Stimulated activated CD8-positive, alpha-beta memory T cell treated with anti-CD3 and anti-CD28 coated beads, Interleukin-7, amount 100 ng/mL, for 1 hour (primary cell): ENCODE results near the gene ATP6V0A4.
A peak's percentile ranks its signal among the peaks of the same experiment; 100 is the strongest.
"Not testable (repeated sequence)": the region's sequence is repeated elsewhere in the genome, so short reads cannot be mapped to it uniquely, and the experiment has no call there.

ENCODE experiments used
- DNase-seq, 2 donors: peaks; one replicate each; pipeline ENCODE4 v3.0.0-alpha.2; 2020; ENCODE audit warnings: low read depth in 2 of 2

Gene ATP6V0A4

DNA sequence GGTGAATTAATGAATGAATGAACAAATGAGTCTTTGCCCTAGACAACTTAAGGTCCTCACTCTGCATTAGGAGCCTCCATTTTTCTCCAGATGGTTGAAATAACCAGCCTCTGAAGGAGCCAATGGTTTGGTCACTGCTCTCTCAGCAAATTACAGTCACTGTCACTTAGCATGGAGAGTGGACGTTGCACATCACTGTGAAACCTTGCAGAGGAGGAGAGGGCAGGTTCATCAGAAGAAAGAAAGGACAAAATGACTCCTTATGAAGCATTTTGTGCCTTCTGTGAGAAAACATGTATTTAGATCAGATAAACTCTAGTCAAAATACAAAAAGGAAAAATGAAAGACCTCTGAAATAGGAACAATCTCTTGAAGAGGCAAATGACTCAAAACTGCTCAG lies 6.6 kb upstream of the ATP6V0A4 start:
- DNase-seq, result no peak

DNA sequence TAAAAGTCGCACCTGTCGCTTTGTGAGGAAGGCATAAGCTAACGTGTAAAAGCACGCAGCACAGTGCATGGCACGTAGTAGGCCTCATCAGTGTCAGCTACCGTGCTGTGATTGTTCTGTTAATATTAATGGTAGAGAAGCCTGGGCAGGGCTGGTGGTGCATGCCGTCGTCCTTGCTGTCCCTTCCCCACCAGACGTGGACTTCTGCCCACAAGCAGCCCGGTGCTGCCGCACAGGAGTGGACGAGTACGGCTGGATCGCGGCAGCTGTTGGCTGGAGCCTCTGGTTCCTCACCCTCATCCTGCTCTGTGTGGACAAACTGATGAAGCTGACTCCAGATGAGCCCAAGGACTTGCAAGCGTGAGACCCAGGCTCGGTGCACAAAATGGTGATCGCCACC lies 4.7 kb upstream of the ATP6V0A4 start:
- no peak for DNase-seq

DNA sequence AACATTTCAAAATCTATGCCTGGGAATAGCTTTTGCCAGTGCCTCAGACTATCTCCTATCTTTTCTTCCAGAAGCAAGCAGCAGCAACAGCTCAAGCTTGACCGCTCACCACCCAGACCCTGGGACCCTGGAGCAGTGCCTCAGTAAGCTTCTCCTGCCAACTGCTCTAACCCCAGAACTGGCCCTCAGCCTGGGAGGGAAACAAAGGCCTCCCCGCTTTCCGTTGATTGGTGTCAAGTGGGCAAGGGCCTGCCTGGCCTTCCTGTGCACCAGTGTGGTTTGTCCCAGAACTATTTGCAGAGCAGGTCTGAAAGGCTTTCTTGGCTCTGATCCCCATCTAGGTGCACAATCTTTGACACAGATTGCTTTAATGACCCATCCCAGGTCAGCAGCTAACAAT lies 3.3 kb upstream of the ATP6V0A4 start:
- DNase-seq, result no peak

DNA sequence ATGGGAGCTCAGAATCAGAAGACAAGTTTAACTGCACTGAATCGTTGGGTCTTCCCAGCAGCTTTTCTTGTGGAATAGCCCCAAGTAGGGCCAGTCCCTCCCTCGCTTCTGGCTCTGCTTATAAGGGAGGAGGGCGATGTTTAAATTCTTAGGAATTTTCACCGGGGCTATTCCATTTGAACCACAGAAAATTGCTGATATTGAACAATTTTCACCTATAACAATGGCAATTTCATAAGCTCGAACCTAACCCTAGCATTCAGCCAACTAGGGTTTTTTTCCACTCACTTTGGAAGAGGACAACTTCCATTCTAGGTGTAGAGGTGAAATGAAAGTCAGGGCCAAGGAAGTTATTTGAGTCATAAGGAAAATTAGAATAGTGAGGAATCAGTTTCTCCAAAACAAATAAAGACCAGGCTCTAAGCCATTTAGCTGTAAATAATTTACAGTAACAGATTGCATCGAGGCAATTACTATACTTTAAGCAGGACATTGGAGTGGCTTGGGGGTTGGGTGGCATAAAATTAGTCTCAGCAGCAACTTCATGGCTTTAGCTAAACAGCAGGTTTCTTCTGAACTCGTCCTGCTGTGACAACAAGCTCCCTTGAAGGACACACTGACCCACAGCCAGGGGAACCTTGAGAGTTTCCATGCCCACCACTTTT lies 1.5 kb upstream of the ATP6V0A4 start:
- no peak for DNase-seq

DNA sequence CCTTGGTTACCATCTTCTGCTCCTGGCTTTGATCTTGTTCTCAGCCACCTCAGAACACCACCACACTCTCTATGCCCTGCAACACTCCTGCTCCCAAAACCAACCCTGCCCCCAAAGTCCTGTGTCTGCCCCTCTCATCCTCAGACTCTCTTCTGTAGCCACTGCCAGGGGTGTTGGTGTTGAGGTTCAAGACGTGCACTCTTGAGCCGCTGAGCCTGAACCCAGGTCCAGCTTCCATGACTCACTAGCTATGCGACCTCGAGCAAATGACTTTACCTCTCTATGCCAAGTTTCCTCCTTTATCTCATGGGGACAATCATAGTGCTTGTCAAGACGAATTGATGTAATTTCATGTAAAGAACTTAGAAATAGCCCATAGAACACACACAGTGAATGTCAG lies 840 bp upstream of the ATP6V0A4 start:
- no peak for DNase-seq

DNA sequence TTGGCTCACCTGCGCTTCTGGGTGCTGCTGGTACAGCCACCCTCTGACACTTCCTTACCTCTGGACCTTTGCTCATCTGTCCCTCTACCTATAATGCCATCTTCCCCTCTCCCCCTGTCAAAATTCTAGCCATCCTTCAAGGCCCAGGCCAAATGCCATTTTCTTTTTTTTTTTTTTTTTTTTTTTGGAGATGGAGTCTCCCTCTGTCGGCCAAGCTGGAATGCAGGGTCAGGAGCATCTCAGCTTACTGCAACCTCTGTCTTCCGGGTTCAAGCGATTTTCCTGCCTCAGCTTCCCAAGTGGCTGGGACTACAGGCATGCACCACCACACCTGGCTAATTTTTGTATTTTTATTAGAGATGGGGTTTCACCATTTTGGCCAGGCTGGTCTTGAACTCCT lies 950 bp downstream of the ATP6V0A4 start:
- not testable (repeated sequence) for DNase-seq

DNA sequence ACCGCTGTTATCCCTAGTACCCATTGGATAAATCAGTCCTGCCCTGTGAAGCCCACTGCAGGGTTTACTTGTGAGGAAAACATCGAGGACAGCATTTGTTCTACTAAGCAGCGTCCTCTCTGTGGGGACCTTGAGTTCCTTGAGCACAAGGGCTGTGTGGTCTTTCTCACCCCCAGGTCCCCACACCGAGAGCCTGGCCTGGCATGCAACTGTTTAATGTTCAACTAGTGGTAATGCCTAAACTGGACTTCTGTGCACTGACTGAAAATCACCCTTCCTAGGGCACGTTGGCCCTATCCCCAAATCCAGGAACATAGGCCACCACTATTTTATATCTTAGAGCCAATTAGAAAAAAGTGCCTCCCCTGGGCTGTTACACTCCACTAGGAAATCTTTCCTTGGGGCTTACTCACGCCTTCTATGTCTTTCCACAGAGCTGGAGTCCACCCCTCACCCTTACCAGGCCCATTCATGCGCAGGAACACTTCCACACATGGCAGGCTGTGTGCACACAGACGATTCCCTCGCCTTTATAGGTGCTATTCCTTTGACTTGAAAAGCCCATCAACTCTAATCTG lies 1.9 kb downstream of the ATP6V0A4 start:
- DNase-seq, result no peak

DNA sequence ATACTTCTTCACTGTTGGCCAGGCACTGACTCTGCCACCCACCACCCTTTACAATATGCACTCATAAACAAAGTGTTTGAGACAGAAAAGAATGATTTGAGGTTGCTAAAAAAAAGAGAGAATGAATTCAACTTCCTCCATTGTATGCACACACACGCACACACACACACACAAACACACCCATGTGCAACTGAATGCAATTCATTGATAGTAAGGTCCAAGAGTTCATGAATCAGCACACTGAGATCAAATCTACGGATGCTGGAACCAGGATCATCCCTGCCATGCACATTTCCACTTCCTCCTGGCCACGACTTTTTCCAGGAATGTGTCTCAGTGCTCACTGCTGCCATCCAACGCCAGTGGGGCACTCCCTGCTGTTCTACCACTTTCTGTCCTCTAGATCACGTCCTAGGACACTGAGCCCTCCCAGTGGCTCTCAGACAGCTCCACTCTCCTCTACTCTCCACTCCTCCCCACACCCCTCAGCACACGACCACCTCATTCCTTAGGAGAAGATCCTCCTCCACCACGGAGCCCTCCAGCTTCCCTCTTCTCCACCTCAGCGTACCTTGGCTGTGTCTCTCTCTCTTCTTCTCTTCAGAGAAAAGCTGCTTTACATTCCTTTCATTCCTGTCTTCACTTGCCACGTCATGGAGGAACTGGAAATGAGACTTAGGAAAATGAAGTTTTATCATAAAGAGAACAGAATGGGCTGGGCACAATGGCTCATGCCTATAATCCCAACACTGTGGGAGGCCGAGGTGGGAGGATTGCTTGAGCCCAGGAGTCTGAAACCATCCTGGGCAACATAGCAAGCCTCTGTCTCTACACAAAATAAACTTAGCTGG lies 12.2 kb downstream of the ATP6V0A4 start:
- DNase-seq, result no peak

DNA sequence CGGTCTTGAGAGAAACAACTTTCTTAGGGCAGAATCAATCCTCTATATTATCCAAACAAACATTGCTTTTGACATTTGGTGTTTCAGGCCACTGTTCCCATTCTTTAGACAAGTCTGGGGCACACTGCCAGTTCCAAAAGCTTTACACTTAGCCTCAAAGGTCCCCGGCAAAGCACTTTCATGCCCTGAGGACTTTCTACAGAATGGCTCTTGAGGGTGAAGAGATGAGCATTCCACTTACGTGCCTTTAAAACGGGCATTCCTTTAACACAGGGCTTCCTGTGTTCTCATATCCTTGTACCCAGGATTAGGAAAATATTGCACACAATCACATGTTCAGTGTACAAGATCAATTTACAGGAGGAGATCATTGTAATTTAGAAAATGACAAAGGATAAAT lies 13.3 kb downstream of the ATP6V0A4 start:
- DNase-seq, result no peak

DNA sequence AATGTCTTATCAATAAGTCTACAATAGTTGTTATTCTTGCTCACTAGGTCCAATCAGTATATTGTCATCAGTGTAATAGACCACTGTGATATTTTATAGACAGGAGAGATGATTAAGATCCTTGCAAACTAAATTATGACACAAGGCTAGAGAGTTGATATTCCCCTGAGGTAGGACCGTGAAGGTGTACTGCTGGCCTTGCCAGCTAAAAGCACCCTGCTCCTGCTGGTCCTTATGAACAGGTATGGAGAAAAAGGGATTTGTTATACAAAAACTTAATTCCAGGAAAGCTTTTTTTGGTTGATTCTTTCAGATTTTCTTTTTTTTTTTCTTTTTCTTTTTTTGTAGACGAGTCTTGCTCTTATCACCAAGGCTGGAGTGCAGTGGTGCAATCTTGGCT lies 17.0 kb downstream of the ATP6V0A4 start:
- no peak for DNase-seq

DNA sequence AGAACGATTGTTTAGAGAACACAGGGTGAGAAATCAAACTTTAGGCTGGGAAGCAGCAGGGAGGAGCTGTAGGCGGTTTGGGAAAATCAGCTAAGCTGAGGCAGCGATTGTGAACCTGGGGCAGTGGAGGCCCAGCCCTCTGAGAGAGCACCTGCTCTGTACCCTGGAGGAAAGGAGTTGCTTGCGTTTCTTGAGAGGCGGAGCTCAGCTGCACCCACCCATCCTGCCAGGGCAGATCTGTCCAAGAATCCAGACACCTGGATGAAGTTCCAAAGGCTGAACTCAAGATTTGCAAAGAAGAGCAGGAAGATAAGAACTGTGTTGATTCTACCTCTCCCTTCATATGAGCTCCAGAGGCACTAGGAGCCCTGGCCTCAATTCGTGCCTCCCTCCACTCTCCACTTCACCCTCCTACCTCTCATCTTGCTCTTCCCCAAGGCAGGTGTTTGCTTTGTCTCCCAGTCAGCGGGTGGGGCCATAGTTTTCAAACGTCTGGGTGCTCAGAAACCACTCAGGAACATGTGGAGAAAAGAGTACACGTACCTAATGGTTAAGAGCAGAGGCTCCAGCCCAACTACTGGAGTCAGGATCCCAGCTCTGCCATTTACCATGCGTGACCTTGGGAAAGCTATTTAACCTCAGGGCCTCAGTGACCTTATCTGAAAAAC lies 21.7 kb downstream of the ATP6V0A4 start:
- DNase-seq, result no peak

DNA sequence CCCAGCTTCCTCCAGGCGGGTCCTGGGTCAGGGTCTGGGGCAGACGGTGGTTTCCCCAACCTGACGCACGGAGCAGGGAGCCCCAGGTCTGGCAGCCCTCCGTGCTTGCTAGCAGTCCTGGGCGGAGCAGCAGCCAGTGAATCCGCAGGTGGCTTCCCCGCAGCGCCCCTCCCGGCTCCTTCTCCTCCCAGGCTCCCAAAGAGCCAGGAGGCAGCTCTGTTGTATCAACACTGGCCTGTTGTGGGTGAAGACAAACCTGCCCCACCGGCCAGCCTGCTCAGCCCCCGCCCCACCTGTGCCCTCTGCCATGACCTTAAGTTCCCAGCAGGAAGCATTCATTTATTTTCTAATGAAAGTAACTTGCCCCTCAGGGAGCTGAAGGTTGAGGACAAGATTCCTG lies 24.2 kb downstream of the ATP6V0A4 start:
- no peak for DNase-seq

DNA sequence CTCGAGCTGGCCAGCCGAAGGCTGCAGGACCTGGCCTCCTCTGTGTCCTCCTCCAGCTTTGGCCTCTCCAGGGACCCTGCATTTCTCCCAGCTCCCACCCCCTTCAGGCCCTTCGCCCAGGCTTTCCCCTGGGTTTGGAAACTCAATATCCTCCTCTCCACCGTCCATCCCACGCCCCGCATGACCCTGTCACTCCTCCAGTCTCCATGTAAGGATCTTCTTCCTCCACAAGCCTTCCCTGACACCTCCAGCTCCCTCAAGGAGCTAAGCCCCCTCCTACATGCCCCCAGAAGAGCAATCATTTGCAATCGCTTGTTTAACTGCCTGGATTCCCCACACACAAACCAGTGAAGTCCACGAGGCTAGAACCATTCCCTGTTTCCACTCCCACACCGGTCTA lies 24.8 kb downstream of the ATP6V0A4 start:
- DNase-seq, result no peak

DNA sequence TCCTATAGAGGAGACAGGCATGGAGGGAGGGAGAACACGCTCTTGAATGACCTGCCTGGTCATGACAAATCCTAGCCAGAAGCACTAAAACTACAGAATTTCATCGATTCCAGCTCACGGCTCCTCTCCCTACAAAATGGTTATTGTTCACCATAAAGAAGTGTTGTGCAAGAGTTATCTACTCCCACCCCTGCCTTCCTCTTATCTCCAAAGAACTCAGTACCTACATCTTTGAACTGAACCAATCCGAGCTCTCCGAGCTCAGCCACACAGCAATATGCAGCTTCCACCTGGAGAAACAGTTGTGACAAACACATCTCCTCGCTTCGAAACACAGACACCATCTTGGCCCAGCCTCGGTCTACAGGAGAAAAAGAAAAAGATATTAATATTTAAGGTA lies 27.1 kb downstream of the ATP6V0A4 start:
- no peak for DNase-seq

DNA sequence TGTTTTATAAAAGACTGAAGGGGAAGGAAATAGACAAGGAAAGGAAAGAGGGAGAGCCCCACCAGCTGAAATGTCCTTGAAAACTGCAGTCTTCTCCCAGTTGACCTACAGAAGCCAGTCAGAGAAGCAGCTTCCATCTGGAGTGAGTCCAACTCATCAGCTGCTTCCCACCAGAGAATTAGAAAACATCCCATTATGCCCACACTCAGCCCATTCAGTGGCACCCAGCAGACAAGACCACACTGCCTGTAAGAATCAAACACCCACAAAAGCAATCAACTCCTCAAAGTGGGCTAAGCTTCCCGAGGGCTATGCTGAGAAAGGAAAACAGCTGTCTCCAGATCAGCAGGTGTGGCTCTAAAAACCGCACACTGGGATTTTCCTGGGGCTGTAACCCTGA lies 29.8 kb downstream of the ATP6V0A4 start:
- no peak for DNase-seq

DNA sequence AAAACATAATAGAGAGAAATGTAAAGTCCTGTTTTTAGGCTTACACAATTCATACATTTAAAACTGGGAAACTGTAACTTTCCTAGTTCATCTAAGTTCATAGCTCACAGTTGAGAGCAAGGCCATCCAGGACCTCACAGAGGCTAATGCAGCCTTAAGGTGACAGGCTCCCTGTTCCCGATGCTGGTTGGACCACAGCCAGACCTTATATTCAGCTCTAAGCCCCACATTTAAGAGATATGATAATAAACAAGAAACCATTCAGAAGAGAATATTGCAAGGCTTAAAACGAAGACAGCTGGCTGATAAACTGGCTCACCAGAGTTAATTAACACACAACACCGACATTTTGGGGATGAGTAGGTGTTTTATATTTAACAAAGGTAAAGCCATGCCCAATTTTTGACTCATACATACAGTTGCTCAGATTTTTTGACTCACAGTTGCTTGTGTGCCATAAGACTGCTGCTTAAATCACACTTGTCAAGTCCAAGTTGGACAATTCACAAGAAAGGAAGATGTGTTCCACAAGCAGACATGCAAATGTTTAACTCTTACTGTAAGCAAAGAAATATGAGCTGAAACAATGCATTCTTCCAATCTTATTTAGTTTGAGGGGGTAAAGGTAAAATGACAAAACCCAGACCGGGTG lies 41.3 kb downstream of the ATP6V0A4 start:
- no peak for DNase-seq

DNA sequence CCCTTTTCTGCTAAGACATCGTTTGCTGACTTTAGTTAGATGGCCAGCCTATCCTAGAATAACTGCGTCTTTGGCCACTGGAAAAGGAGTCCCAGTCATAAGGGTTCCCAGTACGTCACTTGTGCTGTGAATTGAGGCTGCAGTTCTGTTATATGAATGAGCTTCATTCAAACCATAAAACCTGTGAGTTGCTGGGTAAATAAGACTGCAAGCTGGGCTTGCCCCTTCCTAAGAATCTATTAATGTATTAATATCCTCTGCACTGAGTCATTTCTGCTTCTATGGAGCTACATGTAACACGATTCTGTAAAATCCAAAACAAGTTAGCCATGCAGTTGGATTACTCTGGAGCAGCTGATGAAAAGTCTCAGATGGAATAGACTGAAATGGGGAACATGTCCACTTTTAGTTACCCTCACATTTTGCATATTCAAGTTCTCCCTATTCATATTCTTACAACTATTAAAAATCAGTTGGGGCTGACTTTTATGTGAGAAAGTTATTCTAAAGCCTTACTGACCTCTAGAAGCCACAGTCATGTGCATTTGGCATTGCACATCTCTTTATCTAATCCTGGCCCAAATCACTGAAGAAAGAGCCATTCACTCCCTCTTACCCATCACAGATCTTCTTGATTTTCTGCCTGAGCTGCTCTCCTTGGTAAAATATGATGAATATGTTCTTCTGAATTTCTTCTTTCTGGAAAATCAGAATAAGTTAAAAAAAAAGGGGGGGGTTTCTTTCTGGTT lies 42.0 kb downstream of the ATP6V0A4 start:
- no peak for DNase-seq

DNA sequence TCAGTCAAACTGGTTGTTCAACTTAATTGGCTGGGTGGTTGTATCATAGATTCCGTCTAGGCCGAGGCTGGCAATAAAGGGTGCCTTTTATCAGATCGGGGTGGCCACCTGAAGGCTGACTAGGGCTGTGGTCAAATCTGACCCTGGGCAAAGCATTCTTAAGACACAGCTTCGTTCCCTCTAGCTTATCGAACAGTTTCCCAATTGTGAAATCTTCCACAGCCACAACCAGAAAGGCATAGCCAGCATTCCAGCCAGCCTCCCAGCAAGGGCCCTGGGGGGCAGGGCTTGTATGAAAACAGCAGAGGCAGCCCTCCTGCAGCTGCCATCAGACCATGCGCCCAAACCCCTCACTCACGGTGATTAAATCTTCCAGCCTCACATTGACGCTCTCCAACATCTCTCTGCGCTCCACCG lies 42.7 kb downstream of the ATP6V0A4 start:
- DNase-seq, result no peak

DNA sequence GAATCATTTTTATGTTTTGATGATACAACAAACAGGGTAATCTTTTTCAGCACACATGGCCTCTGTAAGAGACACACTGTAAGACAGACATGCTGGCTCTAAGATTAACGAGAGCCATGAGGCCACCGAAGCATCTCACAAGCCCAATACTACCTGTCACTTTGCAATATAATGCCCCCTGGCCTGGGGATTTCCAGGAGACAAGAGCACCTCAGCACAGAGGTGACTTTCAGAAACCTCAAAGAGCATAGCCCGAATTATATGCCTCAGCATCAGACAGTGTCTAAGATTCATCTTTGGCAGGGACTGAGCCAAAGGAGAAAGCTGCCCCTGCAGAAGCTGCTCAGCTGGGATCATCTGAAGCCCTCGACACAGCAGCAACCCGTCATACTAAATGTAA lies 44.4 kb downstream of the ATP6V0A4 start:
- DNase-seq, result no peak

DNA sequence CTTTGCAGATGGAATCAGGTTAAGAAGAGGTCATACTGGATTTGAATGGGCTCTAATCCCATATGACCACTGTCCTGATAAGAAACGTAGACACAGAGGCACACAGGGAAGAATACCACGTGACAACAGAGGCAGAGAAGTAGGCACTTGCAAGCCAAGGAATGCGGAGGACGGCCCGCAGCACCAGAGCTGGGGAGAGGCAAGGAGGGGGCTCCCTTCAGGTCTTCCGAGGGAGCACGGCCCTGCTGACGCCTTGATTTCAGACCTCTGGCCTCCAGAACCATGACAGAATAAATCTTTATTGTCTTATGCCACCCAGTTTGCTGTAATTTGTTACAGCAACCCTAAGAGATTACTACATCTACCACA lies 44.9 kb downstream of the ATP6V0A4 start:
- DNase-seq, result no peak

DNA sequence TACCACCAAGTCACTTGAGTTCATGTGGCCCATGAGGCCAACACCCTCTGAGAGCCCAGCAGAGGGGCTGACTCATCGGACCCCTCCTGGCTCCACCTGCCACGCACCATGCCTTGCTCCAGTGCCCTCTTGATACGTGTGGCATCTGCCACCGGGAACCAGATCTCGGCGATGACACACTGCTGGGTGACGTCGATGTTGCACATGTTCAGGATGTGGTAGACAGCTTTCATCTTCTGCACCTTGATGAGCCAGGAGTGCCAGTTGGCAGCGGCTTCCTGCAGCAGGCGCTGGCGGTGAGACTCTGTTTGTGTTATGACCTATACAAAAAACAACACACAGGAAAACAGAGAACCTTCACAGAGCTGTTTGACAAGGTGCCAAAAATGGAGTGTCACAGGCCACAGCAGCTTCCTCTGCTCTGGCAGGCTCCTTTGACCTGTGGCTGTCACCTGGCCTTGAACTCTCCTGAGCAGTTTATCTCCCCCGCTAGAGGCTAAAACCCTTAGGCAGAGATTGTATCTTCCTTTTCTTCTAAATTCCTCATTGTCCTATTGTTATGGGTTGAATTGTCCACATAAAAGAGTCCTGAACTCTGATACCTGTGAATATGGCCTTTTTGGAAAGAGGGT lies 45.4 kb downstream of the ATP6V0A4 start:
- DNase-seq, result peak; percentile 75 to 77
